HG03571 (cell line): ENCODE data around the gene BAIAP2L1.
"Not testable (repeated sequence)": the region's sequence is repeated elsewhere in the genome, so short reads cannot be mapped to it uniquely, and the experiment has no call there.

ENCODE experiments used
- ATAC-seq: cut with Tn5 transposase; IDR thresholded peaks from one replicate; pipeline ENCODE4 v1.9.1; 2021; ENCODE audit not compliant: unreplicated experiment

BAIAP2L1 gene

GRCh38 chr7:98323597-98324322, 77.1 kb downstream of the BAIAP2L1 start:
- ATAC-seq, result no peak

DNA sequence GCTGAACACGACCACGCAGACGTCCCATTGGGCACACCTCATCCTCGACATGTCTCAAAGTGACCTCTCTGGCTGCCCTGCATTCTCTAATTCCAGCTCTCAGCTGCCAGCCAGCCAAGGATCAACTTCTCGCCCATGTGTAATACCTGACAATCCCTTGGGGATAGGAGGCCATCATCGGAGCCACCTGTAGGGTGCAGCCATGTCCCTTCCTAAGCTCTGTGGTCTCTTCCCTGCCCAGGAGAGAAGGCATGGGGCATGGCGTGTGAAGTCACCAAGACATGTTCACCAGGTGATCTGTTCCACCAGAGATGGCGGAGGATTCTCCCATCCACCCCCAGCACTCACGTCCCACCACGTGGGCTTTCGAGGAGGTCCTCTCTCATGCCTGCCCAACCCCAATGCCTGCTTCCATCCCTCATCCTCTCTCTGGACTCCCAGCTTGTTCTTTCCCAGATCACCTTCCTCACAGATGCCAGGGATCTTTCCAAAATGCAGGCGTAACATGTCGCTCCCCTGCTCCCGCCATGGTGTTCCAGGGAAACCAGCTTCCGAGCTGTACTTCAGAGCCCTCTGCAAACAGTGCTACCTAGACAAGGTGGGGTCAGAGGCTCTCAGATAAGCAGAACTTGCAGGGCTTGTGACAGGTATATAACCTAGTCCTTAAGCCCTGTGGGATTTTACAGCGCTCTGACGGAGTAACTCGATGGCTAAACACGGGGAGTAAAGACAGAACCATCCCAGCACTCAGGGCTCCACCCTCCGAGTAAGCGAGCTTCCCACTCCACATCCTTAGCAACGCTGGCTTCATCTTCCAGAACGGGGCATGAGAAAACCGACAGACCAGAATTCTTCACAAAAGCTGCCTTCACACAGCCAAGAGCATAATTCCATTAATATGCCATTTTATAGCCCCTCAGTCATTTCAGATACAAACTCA, 78.3 kb downstream of the BAIAP2L1 start:
- no peak for ATAC-seq

DNA sequence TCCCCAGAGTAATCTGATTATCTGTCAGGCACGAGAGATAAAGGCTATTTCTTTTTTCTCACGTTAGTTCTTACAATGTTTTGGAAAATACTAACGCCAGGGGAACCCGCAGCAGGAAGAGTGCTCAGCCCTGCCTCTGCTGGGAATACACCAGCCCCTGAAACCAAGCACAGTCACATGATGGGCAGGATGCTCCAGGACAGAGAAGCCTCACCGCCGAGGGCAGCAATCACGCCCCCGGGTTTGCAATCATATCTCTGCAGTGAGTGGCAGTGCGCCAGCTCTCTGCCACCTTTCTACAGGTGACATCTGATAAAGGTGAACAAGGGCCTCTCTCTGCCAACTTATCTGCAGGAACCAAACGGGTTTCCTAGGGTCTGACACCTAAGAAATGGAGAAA, 79.6 kb downstream of the BAIAP2L1 start:
- ATAC-seq, result no peak

DNA sequence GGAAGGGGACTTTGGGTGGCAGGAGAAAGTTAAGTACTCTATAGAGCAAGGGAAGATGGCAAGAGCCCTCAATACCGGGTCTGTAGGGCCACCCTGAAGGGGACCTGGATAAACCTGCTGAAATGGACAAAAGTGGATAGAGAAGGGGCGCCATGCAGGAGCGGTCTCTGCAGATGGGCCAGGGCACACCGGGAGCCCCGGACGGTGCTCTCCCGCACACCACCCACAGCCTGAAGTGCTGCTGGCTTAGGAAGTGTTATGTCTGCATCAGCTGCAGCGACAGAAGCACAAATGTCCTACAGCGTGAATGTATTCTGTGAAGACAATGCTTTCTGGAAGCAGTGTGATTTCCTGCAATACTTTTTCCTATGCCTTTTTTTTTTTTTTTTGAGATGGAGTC, 81.7 kb downstream of the BAIAP2L1 start:
- no peak for ATAC-seq

DNA sequence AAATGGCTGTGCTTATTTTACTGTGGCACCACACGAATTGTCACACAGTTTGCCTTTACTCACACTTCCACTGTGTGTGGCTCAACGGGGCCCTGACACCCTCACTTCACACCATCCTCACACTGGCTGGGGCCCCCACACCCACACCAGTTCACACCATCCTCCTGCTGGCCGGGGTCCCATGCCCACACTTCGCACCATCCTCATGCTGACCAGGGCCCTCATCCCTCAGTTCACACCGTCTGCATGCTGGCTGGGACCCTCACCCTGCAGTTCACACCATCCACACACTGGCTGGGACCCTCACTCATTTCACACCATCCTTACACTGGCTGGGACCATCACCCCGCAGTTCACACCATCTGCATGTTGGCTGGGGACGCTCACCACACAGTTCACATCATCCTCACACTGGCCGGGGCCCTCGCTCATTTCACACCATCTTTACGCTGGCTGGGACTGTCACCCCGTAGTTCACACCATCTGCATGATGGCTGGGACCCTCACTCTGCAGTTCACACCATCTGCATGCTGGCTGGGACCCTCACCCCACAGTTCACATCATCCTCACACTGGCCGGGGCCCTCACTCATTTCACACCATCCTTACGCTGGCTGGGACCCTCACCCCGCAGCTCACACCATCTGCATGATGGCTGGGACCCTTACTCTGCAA, 83.4 kb downstream of the BAIAP2L1 start:
- no peak for ATAC-seq

DNA sequence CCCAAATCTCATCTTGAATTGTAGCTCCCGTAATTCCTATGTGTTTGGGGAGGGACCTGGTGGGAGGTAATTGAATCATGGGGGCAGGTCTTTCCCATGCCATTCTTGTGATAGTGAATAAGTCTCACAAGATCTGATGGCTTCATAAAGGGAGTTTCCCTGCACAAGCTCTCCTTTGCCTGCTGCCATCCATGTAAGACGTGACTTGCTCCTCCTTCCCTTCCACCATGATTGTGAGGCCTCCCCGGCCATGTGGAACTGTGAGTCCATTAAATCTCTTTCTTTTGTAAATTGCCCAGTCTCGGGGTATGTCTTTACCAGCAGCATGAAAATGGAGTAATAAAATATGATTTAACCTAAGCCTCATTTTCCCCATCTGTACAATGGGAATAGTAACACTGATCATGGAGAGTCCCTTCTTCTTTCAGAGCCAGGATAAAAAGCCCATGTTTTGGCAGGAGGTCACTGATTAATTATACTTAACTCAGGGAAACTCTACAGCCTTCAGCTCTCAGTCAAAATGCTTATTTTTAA, 84.8 kb downstream of the BAIAP2L1 start:
- ATAC-seq, result not testable (repeated sequence)

DNA sequence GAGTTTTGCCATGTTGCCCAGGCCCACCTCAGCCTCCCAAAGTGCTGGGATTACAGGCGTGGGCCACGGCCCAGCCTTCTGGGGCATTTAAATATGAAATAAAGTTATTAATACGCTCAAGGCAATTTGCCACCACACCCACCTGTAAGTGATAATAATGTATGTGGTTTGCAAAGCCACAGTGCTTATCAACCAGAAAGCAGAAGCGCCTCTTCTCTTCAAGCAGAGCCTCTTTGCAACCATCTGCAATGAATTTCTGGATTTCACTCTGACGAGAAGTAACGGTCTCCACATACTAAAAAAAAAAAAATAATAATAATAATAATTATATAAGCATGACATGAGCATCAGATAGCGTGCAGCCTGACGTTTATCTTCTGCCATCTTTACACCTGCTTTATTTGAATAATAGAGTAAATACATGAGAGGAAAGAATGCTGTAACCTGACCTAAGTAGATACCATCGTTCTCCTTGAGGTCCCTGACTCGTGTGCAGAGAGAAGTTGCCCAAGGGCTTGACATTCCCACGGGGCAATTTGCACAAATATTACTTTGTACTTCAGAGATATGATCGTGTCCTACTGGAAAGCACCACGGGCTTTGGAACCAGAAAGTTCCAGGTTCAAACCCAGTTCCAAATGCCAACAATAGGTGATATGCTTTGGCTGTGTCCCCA, 85.4 kb downstream of the BAIAP2L1 start:
- peak; percentile 69 for ATAC-seq

DNA sequence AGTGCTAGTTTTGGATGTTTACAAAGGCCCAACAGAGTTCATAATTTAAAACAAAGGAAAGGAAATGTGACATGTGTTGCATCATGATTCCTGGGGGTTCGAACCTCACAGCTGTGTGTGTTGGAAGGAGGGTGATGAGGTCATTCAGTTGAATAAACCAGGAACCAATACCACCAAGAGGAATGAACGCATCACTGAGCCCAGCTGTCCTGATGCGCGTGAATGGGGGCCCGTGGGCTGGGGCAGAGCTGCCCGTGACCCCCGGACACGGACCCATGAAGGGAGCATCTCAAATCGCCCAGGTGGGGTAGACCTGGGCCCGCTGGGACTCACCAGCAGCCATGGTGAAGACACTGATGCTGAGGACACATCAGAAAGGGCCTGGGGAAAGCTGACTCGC, 86.4 kb downstream of the BAIAP2L1 start:
- ATAC-seq, result no peak

DNA sequence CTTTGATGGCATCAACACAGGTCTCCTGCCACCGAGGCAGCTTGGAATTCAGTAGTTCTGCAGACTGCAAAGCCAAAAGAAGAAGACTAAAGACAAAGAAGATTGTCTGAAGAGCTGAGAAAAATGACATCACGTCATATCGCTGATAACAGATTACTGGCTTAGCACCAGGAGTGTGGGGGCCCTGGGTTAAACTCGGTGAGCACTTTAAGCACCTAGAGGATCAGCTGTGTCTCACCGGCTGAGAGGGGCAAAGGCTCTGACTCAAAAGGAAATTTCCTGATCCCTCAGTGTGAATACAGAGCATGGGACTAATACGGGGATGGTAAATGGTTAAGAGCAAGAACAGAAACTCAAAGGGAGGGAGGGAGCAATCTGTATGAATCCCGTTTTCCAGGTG, 88.7 kb downstream of the BAIAP2L1 start:
- no peak for ATAC-seq

GRCh38 chr7:98309566-98309965, 91.3 kb downstream of the BAIAP2L1 start:
- no peak for ATAC-seq

DNA sequence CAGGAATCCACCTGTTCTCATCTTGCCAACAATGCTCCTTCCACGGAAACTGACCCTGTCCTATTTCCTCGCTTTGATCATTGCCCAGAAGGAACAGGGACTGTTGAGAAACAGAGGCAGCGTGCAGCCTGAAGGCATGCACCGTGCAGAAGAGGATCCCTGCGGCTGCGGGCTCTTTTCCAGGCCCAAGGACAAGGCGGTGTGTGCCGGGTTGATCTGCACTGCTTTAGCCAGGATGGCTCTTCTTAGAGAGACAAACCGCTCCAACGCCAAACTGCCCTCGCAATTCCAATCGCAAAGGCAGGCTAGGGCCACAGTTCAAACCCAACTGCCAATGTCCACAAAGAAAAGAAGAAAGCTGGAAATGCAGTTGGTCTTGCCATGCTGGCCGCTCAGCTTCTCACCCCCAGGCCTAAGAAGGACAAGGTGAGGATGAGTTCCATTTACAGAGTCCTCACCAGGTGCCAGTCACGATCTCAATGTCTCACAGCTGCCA, 92.9 kb downstream of the BAIAP2L1 start:
- no peak for ATAC-seq

GRCh38 chr7:98305951-98306535, 94.8 kb downstream of the BAIAP2L1 start:
- ATAC-seq, result no peak

- no peak for ATAC-seq
These were observed 97.0 kb downstream of the BAIAP2L1 start for GRCh38 chr7:98303906-98304305.

DNA sequence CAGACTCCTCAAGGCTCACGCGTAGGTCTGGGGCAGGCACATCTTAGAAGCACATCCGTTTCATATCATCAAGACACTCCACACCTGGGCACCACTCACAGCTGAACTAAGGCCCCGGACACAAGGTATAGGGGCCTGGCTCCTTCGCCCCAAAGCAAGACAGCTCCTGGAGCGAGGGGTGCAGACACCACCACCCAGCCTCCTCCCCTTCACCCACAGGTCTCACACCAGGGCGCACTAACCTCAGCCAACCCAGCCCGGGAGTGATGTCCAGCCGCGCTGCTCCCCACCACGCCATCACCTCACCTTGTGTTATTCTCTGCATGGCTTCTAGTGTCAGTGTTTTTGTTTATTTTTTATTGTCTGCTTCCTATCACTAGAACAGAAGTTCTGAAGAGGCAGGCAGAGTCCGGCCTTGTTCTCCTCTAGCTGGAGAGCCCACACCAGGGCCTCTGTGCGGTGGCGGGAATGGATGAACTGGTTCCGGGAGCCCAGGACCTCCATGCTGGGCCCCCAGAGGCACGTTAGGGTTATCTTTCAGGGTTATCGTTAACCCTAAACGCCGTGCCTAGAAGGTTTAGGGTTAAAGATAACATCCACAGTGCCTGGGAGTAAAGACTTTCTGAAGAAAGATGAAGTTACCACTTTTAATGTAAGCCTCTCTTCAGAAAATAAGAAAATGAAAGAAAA, 97.6 kb downstream of the BAIAP2L1 start:
- ATAC-seq, result no peak

DNA sequence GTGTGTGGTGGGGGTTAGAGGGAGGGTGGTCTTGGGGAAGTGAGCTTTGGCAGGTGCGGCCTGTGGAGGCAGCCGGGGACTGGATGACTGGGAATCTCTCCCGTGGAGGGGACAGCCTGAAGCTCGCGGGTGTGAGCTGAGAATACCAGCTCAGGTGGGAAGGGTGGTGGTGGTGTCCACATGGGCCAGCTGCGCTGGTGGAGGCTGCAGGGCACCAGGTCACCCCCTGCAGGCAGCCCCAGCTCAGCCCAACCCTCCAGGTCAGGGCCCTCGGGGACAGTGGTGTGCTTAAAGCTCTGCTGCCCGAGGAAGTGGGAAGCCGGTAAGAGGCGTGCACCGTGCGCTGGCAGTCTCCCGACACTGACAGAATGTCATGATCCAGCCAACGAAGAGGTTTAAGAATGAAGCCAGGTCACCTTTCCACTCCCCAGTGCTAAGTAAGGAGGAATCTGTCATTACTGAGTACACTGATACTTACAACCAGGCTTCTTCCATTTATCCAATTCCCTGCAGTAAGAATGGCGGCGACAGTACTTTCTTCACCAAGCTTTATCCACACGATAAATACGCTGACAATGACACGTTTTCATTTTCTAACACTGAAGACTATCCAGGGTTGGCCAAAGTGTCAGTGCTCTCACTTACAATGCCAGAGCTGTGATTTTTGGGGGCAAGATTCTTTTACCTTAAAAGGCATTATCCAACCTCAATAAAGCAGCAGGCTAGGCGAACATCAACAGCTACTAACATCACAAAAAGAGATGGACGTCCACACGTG, 99.0 kb downstream of the BAIAP2L1 start:
- no peak for ATAC-seq

- no peak for ATAC-seq
These were observed 100.1 kb downstream of the BAIAP2L1 start for GRCh38 chr7:98300595-98301372.

- no peak for ATAC-seq
These were observed 103.1 kb downstream of the BAIAP2L1 start for GRCh38 chr7:98297626-98298286.

DNA sequence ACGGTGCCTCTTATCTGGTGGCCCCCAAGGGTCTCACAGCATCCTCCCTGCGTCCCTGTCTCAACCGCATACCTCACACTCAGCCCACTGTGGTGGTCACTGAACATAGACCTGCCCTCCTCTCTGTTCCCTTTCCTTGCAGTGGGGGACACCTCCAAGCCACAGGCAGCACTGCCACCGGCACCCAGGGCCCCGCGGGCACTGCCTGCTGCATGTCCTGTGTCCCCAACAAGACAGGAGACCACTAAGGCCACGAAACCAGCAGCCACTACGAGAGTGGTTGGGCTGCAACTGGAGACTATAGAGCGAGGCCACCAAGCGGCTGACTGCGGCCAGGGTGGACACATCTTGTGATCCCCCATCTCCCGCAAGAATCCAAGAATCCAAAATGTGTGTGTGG, 104.1 kb downstream of the BAIAP2L1 start:
- ATAC-seq, result no peak
